MCF 10A (cell line): Measurements from ENCODE around the gene KRTAP10-7. TPM values are rescaled to one million over a fixed set of nuclear protein-coding genes. Genes with fewer than 3 reads are reported as not detected.
"Not testable (repeated sequence)": the region's sequence is repeated elsewhere in the genome, so short reads cannot be mapped to it uniquely, and the experiment has no call there.

ENCODE experiments used
- BruUV-seq: library from RNA; stranded (reverse); fragments of 400-500 nt; replicated peaks from 2 replicates; lab custom pipeline; 2021; lab: Mats Ljungman, UMichigan
- CTCF ChIA-PET: fragments of 300-600 bp; sonication (Branson Sonifier 250); formaldehyde crosslinking; extraction: SDS; loops from one replicate; lab custom pipeline; 2021; ENCODE audit warnings: antibody characterized with exemption, inconsistent platforms; lab: Yijun Ruan, JAX
- POLR2A ChIA-PET: fragments of 300-600, 350-650 bp; sonication (Branson Sonifier 250); formaldehyde crosslinking; extraction: SDS; loops from one replicate; lab custom pipeline; 2020; ENCODE audit warnings: antibody characterized with exemption, inconsistent platforms; lab: Yijun Ruan, JAX
- DNase-seq: peaks from one replicate; pipeline ENCODE4 v3.0.0-alpha.2; 2018; ENCODE audit not compliant: unreplicated experiment
- H3K27ac Mint-ChIP-seq: one replicate; pipeline ENCODE4 v1.8.0; 2022; ENCODE audit warnings: mild to moderate bottlenecking, low read depth, mixed read lengths; ENCODE audit not compliant: unreplicated experiment
- H3K27me3 Mint-ChIP-seq: one replicate; pipeline ENCODE4 v1.8.0; 2022; ENCODE audit warnings: mixed read lengths; ENCODE audit not compliant: insufficient read depth, unreplicated experiment
- H3K36me3 Mint-ChIP-seq: one replicate; pipeline ENCODE4 v1.8.0; 2022; ENCODE audit warnings: mild to moderate bottlenecking, moderate library complexity, mixed read lengths; ENCODE audit not compliant: insufficient read depth, unreplicated experiment
- H3K4me1 Mint-ChIP-seq: one replicate; pipeline ENCODE4 v1.8.0; 2022; ENCODE audit warnings: mixed read lengths; ENCODE audit not compliant: insufficient read depth, unreplicated experiment
- H3K4me3 Mint-ChIP-seq: one replicate; pipeline ENCODE4 v1.8.0; 2022; ENCODE audit warnings: mild to moderate bottlenecking, moderate library complexity, mixed read lengths; ENCODE audit not compliant: unreplicated experiment
- H3K9me3 Mint-ChIP-seq: one replicate; pipeline ENCODE4 v1.8.0; 2022; ENCODE audit warnings: mixed read lengths; ENCODE audit not compliant: unreplicated experiment
- CTCF ChIP-seq: fragments of 200-600 bp; IDR thresholded peaks from one replicate; pipeline ENCODE4 v1.8.0; 2022; ENCODE audit warnings: antibody characterized with exemption, mild to moderate bottlenecking; ENCODE audit not compliant: unreplicated experiment
- intact Hi-C: fragments of 100-400 bp; cut with micrococcal nuclease; formaldehyde crosslinking; loops from 2 replicates; pipeline ENCODE4 v1.14.1; 2022
- total RNA-seq: library from RNA; stranded (reverse); gene quantifications from 2 replicates; pipeline ENCODE4 v1.2.3, GENCODE V29; 2022

KRTAP10-7 gene
- total RNA-seq, 1 experiment from 2014 or later: not detected

- Mint-ChIP-seq H3K4me1 (no peaks in the 10 kb centered on the region), H3K36me3 (peaks cover 5% of the 10 kb centered on the region), H3K27me3 (peaks cover 65% of the 10 kb centered on the region), H3K9me3 (peaks cover 7% of the 10 kb centered on the region), H3K4me3 (no peak overlapping the region), H3K27ac (no peak overlapping the region)
- DNase-seq: no peak
- BruUV-seq: no TSS peak
- intact Hi-C loops: no loop called here
- ChIA-PET POLR2A (no interaction called here), CTCF (no interaction called here)
- no peak for TF ChIP-seq CTCF
Measured at GRCh38 chr21:44603109-44603875, 2.9 kb downstream of the KRTAP10-7 start.

- BruUV-seq: no TSS peak
- Mint-ChIP-seq H3K27ac (no peak overlapping the region), H3K36me3 (peaks cover 5% of the 10 kb centered on the region), H3K4me1 (no peaks in the 10 kb centered on the region), H3K9me3 (peaks cover 5% of the 10 kb centered on the region), H3K4me3 (no peak overlapping the region), H3K27me3 (peaks cover 66% of the 10 kb centered on the region)
- POLR2A ChIA-PET: no interaction called here
- CTCF ChIA-PET: no interaction called here
- intact Hi-C loops: no loop called here
- TF ChIP-seq CTCF: no peak
- no peak for DNase-seq
Measured at GRCh38 chr21:44603911-44604310, 3.5 kb downstream of the KRTAP10-7 start.

GRCh38 chr21:44606495-44606894, 6.1 kb downstream of the KRTAP10-7 start:
- no peak for DNase-seq
- no peak for TF ChIP-seq CTCF
- CTCF ChIA-PET: no interaction called here
- no TSS peak for BruUV-seq
- Mint-ChIP-seq H3K4me1 (no peaks in the 10 kb centered on the region), H3K27ac (no peak overlapping the region), H3K9me3 (peaks cover 17% of the 10 kb centered on the region), H3K36me3 (peaks cover 5% of the 10 kb centered on the region), H3K4me3 (no peak overlapping the region), H3K27me3 (peaks cover 70% of the 10 kb centered on the region)
- POLR2A ChIA-PET: no interaction called here
- intact Hi-C loops: no loop called here

GRCh38 chr21:44609193-44609592, 8.8 kb downstream of the KRTAP10-7 start:
- TF ChIP-seq CTCF: no peak
- intact Hi-C loops: no loop called here
- Mint-ChIP-seq H3K27ac (no peak overlapping the region), H3K4me1 (no peaks in the 10 kb centered on the region), H3K36me3 (peaks cover under 1% of the 10 kb centered on the region), H3K9me3 (peaks cover 25% of the 10 kb centered on the region), H3K4me3 (no peak overlapping the region), H3K27me3 (peaks cover 69% of the 10 kb centered on the region)
- DNase-seq: no peak
- no TSS peak for BruUV-seq
- ChIA-PET CTCF (no interaction called here), POLR2A (no interaction called here)

- H3K36me3 Mint-ChIP-seq, BruUV-seq, H3K4me3 Mint-ChIP-seq, DNase-seq, intact Hi-C loops, H3K27ac Mint-ChIP-seq, H3K4me1 Mint-ChIP-seq, CTCF ChIA-PET: not testable (repeated sequence)
- Mint-ChIP-seq H3K27me3 (peaks cover 69% of the 10 kb centered on the region), H3K9me3 (peaks cover 25% of the 10 kb centered on the region)
- POLR2A ChIA-PET: interaction anchor here (0.7 kb wide), 1 partner anchor 26 kb away, joined by 3 read pairs; no protein-coding TSS in a partner anchor
Measured at GRCh38 chr21:44610157-44610843, 9.9 kb downstream of the KRTAP10-7 start.
